HTERT RPE-1 (cell line): Measurements from ENCODE around the gene PAGE5.

ENCODE experiments used
- in situ Hi-C: fragments of 300-500 bp; cut with MboI; formaldehyde crosslinking; loops from 4 replicates; pipeline ENCODE4 v1.14.3; 2020; ENCODE audit warnings: low sequenced_read_pairs

PAGE5 gene

DNA sequence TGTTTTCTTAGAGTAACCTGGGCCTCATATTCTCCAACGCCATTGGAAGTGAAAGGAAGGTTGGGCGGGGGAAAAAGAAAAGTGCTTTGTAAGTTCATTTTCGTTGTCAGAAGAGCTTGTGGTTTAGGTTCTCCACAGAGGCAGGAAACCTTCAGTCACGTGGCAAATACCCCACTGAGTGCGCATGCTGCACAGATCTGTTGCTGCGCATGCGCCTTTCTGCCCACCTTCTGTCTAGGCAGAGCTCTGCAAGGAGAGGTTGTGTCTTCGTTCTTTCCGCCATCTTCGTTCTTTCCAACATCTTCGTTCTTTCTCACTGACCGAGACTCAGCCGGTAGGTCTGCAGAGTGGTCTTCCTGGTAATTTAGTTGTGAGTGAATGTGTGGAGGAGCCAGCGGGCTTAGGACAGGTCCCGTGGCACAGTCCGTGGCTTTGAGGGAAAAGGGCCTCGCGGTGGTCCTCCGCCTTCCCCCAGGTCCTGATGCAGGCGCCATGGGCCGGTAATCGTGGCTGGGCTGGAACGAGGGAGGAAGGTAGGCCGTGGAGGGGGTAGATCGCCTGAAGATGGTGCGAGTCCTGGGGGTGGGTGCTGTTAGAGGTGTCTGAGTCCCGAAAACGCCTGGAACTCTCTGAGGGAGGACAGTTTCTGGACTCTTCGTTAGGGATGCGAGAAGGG, at the start of gene PAGE5:
TSS of gene PAGE5 (plus strand) at position 228 of the 676 bp plus-strand sequence. CDS start 1,037 bp downstream, outside the sequence.
- in situ Hi-C loops: no loop called here

DNA sequence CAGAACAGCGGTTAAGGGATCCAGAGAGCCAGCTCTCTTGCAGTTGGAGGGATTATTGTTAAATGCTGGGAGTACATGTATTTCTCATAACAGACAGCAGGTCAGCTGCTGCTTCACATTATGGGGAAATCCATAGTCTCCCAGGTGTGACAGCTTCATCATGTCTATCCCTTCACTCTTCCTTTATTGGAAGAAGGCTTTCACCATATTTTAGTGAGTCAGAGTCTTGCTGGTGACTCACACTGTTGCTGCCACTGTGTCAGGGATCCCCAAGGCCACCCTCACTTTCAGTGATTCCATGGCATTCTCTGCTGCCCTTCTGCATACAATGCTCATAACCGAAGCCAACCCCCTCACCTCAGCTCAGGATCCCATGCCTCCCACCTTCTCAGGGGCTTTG, 32.9 kb upstream of the PAGE5 start:
- in situ Hi-C loops: no loop called here

DNA sequence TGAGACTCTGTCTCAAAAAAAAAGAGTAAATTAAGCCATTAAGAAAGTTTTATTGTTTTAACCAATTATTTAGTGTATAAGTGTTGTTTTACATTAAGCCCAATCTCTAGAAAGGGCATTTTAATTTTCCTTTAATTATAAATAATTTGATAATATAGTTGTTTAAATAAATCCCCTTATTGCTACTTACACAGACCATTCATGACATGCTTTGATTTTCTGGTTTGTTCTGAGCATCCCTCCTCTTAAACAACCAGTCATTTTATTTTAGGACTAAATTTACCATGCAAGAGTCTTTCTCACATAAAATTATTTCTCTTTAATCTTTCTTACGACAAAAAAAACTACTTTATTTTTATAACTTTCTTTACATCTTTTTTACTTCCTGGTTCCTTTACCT, 23.5 kb upstream of the PAGE5 start:
- in situ Hi-C loops: no loop called here

GRCh38 chrX:55201930-55202579, 18.1 kb upstream of the PAGE5 start:
- in situ Hi-C loops: no loop called here

DNA sequence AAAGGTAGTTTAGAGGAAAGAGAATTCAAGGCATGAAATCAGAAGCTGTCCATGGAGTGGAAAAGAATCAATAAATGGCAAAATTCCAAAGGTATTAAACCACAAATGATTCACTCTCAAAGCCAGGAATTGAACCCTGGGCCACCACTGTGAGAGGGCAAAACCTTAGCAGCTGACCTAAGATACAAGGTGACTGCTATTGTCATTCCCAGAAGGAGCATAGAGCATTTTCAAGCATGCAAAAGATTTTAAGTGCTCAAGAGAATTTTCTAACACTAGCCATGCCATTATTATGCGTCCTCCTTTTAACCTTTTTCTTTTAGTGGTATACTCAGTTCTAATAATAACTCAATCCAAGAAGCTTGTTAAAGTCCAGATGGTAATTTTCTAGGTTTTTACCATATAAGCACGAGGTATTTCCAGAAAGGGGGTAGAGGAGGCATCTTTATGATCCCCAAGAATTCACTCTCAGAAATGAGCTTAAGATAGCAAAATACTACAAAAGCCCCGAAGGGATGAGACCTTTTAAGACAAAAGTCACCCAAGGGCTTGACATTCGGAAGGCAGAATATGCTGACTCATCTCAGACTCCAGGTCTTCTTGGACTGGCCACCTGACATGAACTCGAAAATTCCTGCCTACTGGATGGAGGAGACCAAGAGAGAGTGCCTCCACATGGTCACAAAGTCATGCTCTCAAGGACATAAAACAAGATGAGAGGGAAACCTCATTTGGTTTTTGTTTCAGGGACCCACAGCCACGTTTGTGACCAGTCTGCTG, 13.8 kb upstream of the PAGE5 start:
- in situ Hi-C loops: no loop called here

DNA sequence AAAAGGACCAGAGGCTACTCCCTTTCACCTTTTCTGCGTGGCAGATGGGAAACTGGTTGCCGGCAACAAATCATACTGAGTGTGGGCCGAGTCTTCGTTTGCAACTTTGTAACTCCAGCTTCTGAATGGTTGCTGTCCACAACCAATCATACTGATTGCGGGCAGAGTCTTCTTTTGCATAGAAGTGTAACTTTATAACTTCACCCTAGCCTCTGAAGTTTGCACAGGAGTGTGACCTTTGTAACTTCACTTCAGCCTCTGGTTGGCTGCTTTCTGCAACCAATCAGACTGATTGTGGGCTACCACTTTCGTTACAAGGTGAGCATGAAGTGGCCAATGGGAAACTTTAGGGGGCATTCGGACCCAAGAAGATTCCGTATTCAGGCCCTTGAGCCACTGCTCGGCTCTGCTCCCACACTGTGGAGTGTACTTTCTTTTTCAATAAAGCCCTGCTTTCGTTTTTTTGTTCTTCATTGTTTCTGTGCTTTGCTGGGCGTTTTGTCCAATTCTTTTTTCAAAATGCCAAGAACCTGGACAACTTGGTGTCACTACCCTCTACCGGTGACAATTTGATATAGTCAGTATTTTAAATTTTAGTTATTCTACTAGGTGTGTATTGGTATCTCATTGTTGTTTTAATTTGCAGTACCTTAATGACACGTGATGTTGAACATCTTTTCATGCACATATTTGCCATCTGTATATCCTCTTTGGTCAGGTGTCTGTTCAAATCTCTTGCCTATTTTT, 9.0 kb upstream of the PAGE5 start:
- in situ Hi-C loops: no loop called here

DNA sequence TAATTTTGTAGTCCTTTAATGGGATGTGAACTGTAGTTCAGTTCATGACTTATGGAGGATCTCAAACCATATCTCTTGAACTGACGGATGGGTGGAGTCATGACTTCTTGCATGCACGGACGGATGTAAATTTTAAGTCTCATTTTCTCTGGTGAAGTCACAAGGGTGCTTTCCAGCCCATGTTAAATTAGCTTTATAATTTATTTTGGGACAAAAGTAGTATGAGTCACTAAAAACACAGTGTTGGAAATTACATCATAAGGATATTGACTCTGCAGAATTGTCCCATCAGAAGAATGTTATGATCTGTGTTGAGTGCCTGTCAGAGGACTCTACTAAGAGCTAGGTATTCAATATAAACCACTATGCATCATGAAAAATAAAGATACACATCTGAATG, 6.8 kb upstream of the PAGE5 start:
- in situ Hi-C loops: no loop called here

- in situ Hi-C loops: no loop called here
Observed at GRCh38 chrX:55240788-55241340, 20.7 kb downstream of the PAGE5 start.

DNA sequence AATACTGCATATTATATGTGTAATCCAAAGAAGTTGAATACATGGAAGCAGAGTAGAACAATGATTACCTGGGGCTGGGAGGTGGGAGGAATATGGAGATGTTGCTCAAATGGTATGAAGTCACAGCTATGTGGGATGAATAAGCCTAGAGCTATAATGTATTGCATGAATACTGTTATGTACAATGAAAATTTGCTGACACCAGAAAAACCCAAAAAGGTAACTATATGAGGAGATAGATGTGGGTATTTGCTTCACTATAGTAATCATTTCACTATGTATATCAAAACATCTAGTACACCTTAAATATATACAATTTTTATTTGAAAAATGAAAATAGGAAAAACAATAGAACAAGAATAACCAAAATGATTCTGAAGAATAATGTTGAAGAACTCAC, 33.4 kb downstream of the PAGE5 start:
- in situ Hi-C loops: no loop called here

DNA sequence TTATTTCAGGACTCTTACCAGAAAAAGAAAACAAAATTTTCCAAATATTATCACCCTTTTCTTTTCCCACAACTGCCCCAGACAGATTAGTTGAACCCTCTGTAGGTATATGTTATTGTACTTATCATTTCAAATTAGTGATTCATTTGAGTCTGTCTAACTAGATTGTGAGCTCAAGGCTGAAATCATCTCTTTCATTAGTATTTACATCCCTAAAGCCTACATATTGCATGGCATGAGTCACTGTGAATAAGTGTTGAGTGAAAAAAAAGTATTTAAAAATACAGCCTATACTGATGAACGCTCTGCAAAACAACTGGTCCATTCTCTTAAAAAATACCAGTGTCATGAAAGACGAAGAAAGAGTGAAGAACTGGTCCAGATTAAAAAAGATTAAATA, 40.7 kb downstream of the PAGE5 start:
- in situ Hi-C loops: no loop called here

DNA sequence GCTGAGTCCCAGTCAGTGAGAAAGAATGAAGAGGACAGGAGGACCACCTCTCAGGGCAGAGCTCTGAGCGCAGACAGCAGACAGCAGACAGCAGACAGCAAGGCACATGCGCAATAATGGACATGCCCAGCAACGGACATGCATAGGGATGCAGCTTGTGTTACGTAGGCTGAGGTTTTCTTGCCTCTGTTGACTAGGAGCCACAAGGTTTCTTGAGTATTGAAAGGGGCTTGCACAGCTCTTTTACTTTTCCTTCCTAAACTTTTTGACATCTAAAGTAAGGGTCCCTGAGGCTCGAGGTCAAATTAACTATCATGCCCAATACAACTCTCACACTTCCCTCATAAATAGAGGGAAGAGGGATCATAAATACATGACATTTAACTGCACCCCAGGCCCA, 44.7 kb downstream of the PAGE5 start, which contains the start of gene PAGE3:
TSS of gene PAGE3 (minus strand) at position 101 of the 400 bp plus-strand sequence. CDS start 1,013 bp downstream, outside the sequence.
- in situ Hi-C loops: no loop called here
